Measurements from ENCODE around the gene C1QTNF8. TPM values are rescaled to one million over a fixed set of nuclear protein-coding genes. Genes with fewer than 3 reads are reported as not detected.

The C1QTNF8 gene
- total RNA-seq, 4 donors from 2014 or later, result not detected

GRCh38 chr16:1117926-1118325 is 21.9 kb upstream of the C1QTNF8 start:
- no peak for DNase-seq
- TF ChIP-seq POLR2AphosphoS5 (IDR thresholded peaks at IDR 0.05) (no peak), EP300 (IDR thresholded peaks at IDR 0.05; ENCODE audit: low read depth) (no peak), POLR2A (IDR thresholded peaks at IDR 0.05) (no peak)
- TF ChIP-seq, protein P1, sequence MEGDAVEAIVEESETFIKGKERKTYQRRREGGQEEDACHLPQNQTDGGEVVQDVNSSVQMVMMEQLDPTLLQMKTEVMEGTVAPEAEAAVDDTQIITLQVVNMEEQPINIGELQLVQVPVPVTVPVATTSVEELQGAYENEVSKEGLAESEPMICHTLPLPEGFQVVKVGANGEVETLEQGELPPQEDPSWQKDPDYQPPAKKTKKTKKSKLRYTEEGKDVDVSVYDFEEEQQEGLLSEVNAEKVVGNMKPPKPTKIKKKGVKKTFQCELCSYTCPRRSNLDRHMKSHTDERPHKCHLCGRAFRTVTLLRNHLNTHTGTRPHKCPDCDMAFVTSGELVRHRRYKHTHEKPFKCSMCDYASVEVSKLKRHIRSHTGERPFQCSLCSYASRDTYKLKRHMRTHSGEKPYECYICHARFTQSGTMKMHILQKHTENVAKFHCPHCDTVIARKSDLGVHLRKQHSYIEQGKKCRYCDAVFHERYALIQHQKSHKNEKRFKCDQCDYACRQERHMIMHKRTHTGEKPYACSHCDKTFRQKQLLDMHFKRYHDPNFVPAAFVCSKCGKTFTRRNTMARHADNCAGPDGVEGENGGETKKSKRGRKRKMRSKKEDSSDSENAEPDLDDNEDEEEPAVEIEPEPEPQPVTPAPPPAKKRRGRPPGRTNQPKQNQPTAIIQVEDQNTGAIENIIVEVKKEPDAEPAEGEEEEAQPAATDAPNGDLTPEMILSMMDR (IDR thresholded peaks at IDR 0.05), result no peak
- H3K27me3 ChIP-seq, result peaks cover 27% of the 10 kb centered on the region
- WGBS, 2 donors (ENCODE audit: low coverage in 1 of 2), result 77 to 90% methylated on average over 2 to 15 of the region's 19 CpGs
- no peaks in the 10 kb centered on the region for H3K9me3 ChIP-seq
- no peak overlapping the region for H3K27ac ChIP-seq
- intact Hi-C loops (cut with DNase I; ENCODE audit: low total_unique reads) (no loop called here), in situ Hi-C loops (cut with MboI; ENCODE audit: low pct_ligation_motif_present in 1 of 4, low pct_unique_long_range_greater_than_20kb in 1 of 4, low sequenced_read_pairs in 3 of 4) (no loop called here)
- H3K4me3 ChIP-seq, result no peak overlapping the region
- H3K4me1 ChIP-seq, result no peaks in the 10 kb centered on the region
- no peaks in the 10 kb centered on the region for H3K36me3 ChIP-seq

GRCh38 chr16:1117176-1117900 is 21.3 kb upstream of the C1QTNF8 start:
- intact Hi-C loops (cut with DNase I; ENCODE audit: low total_unique reads) (no loop called here), in situ Hi-C loops (cut with MboI; ENCODE audit: low pct_ligation_motif_present in 1 of 4, low pct_unique_long_range_greater_than_20kb in 1 of 4, low sequenced_read_pairs in 3 of 4) (no loop called here)
- no peak for DNase-seq
- no peaks in the 10 kb centered on the region for H3K9me3 ChIP-seq
- no peaks in the 10 kb centered on the region for H3K36me3 ChIP-seq
- H3K27ac ChIP-seq, result no peak overlapping the region
- 41 to 42% methylated on average over 8 to 25 of the region's 34 CpGs for WGBS, 2 donors (ENCODE audit: low coverage in 1 of 2)
- H3K4me3 ChIP-seq, result no peak overlapping the region
- TF ChIP-seq POLR2AphosphoS5 (IDR thresholded peaks at IDR 0.05), result no peak
- no peak for TF ChIP-seq EP300 (IDR thresholded peaks at IDR 0.05; ENCODE audit: low read depth)
- TF ChIP-seq, protein P1 (IDR thresholded peaks at IDR 0.05), result no peak
- no peak for TF ChIP-seq POLR2A (IDR thresholded peaks at IDR 0.05)
- H3K4me1 ChIP-seq, result no peaks in the 10 kb centered on the region
- H3K27me3 ChIP-seq, result peaks cover 27% of the 10 kb centered on the region

- no peaks in the 10 kb centered on the region for H3K4me1 ChIP-seq
- in situ Hi-C loops (cut with MboI; ENCODE audit: low pct_ligation_motif_present in 1 of 4, low pct_unique_long_range_greater_than_20kb in 1 of 4, low sequenced_read_pairs in 3 of 4) (no loop called here), intact Hi-C loops (cut with DNase I; ENCODE audit: low total_unique reads) (no loop called here)
- H3K9me3 ChIP-seq, result no peaks in the 10 kb centered on the region
- WGBS, 2 donors (ENCODE audit: low coverage in 1 of 2), result 52% methylated on average over 14 of the region's 16 CpGs; no CpG with 5 or more reads in 1 of the 2 donors
- TF ChIP-seq POLR2A (IDR thresholded peaks at IDR 0.05), result no peak
- no peak for TF ChIP-seq EP300 (IDR thresholded peaks at IDR 0.05; ENCODE audit: low read depth)
- TF ChIP-seq, protein P1 (IDR thresholded peaks at IDR 0.05), result no peak
- TF ChIP-seq POLR2AphosphoS5 (IDR thresholded peaks at IDR 0.05), result no peak
- no peaks in the 10 kb centered on the region for H3K36me3 ChIP-seq
- no peak for DNase-seq
- H3K27ac ChIP-seq, result no peak overlapping the region
- H3K4me3 ChIP-seq, result no peak overlapping the region
- H3K27me3 ChIP-seq, result peaks cover 27% of the 10 kb centered on the region
These were observed 20.6 kb upstream of the C1QTNF8 start for GRCh38 chr16:1116693-1117077.

DNA sequence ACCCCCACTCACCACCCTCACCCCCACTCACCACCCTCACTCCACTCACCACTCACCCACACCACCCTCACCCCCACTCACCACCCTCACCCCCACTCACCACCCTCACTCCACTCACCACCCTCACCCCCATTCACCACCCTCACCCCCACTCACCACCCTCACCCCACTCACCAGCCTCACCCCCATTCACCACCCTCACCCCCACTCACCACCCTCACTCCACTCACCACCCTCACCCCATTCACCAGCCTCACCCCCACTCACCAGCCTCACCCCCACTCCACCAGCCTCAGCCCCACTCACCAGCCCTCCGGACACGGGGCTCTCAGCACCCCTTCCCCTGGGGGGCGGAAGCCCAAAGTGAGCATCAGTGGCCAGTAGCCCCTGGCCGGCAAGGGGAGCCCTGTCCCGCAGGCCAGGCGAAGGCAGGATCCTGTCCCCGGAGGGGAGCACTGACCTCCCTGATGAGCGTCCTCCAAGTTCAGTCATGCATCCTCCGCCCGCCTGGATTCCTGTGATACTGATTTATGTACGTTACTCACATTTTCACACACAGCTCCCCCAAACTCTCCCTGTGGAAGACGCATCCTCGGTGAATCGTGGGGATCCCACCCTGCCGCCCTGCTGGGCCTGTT is 18.0 kb upstream of the C1QTNF8 start:
- Histone ChIP-seq H3K9me3 (no peaks in the 10 kb centered on the region), H3K4me3 (no peak overlapping the region), H3K36me3 (no peaks in the 10 kb centered on the region), H3K27me3 (peaks cover 39% of the 10 kb centered on the region), H3K27ac (no peak overlapping the region), H3K4me1 (peaks cover 0 to 3% (median under 1%) of the 10 kb centered on the region in 4 donors)
- intact Hi-C loops (cut with DNase I; ENCODE audit: low total_unique reads), result no loop called here
- in situ Hi-C loops (cut with MboI; ENCODE audit: low pct_ligation_motif_present in 1 of 4, low pct_unique_long_range_greater_than_20kb in 1 of 4, low sequenced_read_pairs in 3 of 4), result no loop called here
- 83% methylated on average over 15 of the region's 15 CpGs; no CpG with 5 or more reads in 1 of the 2 donors for WGBS, 2 donors (ENCODE audit: low coverage in 1 of 2)
- no peak for DNase-seq
- TF ChIP-seq EP300 (IDR thresholded peaks at IDR 0.05; ENCODE audit: low read depth), result no peak
- TF ChIP-seq POLR2A (IDR thresholded peaks at IDR 0.05), result no peak
- no peak for TF ChIP-seq POLR2AphosphoS5 (IDR thresholded peaks at IDR 0.05)
- TF ChIP-seq, protein P1 (IDR thresholded peaks at IDR 0.05), result no peak
